Ecto neural progenitor cell (in vitro differentiated cells): ENCODE measurements around the gene CADPS2.
"Not testable (repeated sequence)": the region's sequence is repeated elsewhere in the genome, so short reads cannot be mapped to it uniquely, and the experiment has no call there.

ENCODE experiments used
- DNase-seq: peaks from one replicate; pipeline ENCODE4 v3.0.0-alpha.2; 2018; ENCODE audit warnings: low spot score

The CADPS2 gene

DNA sequence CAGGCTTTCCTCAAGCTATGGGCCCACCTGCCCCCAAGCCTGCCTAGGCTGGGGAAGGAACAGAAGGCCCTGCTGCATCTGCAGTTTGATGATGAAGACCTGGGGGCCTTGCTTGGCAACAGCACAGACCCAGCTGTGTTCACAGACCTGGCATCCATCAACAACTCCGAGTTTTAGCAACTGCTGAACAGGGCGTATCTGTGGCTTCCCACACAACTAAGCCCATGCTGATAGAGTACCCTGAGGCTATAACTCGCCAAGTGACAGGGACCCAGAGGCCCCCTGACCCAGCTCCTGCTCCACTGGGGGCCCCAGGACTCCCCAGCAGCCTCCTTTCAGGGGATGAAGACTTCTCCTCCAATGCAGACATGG is 36.3 kb downstream of the CADPS2 start:
- no peak for DNase-seq

DNA sequence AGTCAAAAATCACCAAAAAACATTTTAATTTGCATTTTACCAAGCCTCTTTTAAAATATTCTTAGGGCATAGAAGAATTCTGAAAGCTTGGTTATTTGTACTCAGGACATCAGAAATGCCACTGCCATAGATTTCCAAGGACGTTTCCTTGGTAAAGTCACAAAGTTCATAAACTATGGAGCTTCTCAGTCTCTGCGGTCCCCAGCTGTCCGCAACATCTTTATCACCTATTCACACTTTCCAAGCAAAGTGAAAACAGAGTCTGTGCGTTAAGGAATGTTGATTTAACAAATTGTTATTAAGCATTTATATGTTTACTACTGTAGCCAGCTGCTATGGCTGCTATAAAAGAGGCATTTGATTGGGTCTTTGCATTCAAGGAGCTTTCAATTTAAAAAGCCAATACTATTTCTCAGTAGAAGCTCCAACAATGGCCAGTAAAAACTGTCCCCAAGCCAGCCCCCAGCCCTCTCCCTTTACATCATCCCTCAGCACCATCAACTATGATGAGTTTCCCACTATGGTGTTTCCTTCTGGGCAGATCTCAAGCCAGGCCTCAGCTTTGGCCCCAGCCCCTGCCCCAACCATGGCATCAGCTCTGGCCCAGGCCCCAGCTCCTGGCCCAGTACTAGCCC is 36.8 kb downstream of the CADPS2 start:
- DNase-seq = no peak

DNA sequence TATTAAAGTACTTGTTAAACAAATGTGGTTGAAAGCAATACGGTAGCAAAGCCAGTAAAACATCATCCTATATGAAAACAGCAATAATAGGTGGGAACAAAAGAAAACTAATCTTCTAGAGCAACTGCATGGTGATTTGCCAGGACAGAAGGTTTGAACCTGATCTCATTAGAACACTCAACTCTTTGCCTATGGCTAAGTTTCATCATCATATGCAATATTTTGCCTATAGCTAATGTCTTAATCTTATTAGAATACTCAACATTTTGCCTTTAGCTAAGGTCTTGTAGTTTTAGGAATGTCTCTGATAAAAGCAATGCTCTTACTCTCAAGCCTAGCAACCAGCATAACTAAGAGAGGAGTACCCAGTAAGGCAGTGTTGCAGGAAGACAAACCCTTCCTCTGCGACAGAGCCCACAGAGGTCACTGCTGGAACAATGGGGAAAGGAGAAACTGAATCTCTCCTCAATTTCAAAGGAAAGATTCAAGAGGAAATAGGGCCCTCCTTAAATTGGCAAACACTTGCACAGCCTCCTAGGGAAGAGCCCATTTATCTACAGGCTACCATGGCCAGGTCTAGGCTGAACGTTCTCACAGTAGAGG is 38.3 kb downstream of the CADPS2 start:
- no peak for DNase-seq

DNA sequence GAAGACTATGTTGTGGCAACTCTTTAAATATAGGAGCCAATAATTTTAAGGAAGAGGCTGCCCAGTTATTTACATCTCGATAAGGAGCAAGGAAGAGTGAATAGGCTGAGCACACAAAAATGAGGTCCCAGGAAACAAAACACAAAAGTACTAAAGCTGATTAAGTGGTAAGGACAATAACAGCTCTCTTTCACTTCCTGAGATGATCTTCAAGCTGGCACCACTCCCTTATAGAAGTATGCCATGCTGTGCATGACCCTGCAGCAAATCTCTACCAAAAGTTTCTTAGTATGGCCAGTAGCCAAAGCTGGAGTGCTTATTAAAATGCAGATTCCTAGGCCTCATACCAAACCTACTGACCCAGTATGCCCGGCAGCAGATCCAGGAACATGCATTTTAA is 39.7 kb downstream of the CADPS2 start:
- DNase-seq = no peak

DNA sequence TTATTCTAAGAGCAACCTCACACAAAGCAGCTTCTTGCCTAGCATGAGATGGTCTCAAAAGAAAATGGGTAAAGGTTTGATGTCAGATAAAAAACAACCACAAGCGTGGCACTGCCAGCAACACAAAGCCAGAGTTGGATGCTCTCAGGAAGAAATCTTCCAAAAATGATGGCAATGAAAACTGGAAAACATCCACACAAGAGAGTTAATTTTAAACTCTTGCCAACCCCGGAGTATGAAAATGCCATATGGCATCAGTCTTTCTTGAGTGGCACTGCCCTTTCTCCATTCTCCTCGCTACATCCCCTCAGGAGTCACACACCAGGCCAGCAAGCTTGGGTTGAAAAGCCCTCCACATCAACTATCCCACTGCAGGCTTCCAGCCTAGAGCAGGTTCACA is 41.0 kb downstream of the CADPS2 start:
- DNase-seq = no peak

GRCh38 chr7:122844191-122844988 is 41.9 kb downstream of the CADPS2 start:
- DNase-seq = no peak

- DNase-seq = no peak
Measured at GRCh38 chr7:122842971-122843370, 43.3 kb downstream of the CADPS2 start.

DNA sequence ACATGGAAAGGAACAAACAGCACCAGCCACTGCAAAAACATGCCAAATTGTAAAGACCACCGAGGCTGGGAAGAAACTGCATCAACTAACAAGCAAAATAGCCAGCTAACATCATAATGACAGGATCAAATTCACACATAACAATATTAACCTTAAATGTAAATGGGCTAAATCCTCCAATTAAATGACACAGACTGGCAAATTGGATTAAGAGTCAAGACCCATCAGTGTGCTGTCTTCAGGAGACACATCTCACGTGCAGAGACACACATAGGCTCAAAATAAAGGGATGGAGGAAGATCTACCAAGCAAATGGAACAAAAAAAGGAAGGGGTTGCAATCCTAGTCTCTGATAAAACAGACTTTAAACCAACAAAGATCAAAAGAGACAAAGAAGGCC is 50.0 kb downstream of the CADPS2 start:
- DNase-seq = not testable (repeated sequence)

GRCh38 chr7:122834571-122834942 is 51.7 kb downstream of the CADPS2 start:
- DNase-seq = peak; percentile 58

GRCh38 chr7:122833888-122834570 is 52.2 kb downstream of the CADPS2 start:
- DNase-seq = no peak

- DNase-seq = no peak
Measured at GRCh38 chr7:122831436-122831835, 54.8 kb downstream of the CADPS2 start.

DNA sequence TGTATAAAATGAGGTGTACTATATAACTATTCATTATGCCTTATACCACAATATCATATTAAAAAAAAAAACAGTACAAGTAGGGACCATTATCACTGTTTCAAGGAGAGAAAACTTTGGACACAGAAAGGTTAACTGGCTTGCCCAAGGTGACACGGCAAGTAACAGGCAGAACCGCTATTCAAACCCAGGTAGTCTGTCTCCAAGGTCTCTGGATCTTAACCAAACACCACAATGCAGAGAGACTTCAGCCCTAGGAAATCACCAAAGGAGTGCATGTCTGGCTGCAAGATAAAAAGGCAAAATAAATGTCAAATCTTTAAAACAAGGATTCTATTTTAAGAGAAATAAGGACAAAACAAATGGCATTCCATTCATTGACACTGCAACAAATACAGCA is 56.3 kb downstream of the CADPS2 start:
- DNase-seq = no peak

- no peak for DNase-seq
Measured at GRCh38 chr7:122827763-122828162, 58.5 kb downstream of the CADPS2 start.

GRCh38 chr7:122813845-122814244 is 72.4 kb downstream of the CADPS2 start:
- DNase-seq = no peak

DNA sequence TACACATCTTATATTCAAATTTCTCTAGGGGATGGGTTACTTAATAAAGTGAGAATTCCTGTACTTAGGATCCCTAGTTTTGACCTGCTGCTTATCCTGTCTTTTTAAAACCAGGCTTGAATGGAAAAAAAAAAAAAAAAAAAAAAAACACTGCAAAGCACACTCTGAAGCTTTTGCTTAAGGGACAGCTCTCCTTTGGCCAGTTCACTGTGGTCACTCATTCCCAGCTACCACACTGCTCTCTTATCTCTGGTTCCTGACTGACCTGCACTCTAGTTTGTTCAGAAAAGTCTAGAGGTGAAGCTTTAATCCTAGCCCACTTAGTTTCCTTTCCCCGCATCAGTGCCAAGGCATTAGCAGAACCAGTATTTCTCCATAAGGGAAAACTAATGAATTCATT is 82.4 kb downstream of the CADPS2 start:
- no peak for DNase-seq

DNA sequence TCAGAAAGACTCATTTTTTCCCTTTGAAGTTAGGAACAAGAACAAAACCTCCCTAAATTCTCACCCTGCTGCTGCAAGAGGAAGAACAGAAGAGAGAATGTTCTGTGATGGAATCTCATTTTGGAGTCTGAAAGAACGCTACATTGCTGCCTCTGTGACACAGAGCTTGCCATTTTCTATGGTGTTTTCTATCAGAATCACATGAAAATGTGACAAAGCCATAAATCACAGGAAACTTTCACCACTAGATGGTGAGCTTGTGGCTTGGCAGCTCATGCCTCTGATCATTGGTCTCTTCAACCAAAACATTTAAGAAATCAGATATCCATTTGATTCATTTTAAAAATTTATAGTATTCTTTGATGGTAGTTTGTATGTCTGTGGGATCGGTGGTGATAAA is 82.9 kb downstream of the CADPS2 start:
- no peak for DNase-seq

DNA sequence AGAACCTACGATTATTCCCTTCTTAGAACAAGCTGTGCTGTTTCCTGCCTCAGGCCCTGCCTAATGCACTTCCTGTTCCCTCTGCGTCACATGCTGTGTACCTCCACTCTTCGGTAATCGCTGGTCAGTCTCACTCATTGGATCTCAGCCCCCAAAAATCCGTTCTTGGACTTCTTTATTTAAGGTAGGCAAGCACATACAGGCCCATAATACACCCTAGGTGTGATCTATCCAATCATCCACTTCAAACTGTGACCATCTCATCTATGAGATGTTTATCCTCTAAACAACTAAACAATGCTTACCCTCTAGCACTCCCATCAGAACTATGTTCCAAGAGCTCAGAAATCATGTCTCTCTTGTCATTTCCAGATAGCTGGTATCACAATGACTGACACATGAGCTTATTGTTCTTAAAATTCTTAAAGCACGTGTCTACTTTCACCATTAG is 83.9 kb downstream of the CADPS2 start:
- DNase-seq = no peak

- no peak for DNase-seq
Measured at GRCh38 chr7:122791959-122792545, 94.2 kb downstream of the CADPS2 start.

DNA sequence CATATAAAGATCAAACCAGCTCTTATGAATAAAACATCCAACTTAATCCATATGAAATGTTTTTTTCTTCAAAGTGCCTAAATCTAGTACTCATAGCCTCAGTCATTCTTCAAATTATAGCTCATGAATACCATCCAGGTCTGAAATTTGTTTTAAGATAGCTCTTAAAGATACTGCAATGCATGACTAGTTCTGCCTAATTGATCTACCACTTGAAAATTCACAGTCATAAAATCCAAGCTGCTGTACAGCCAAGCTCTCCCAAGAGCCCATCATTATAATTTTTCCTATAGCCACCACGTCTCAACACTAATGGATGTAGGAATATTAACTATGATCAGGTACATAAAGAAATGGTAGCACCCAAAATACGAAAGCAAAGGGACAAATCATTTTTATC is 95.7 kb downstream of the CADPS2 start:
- DNase-seq = no peak

DNA sequence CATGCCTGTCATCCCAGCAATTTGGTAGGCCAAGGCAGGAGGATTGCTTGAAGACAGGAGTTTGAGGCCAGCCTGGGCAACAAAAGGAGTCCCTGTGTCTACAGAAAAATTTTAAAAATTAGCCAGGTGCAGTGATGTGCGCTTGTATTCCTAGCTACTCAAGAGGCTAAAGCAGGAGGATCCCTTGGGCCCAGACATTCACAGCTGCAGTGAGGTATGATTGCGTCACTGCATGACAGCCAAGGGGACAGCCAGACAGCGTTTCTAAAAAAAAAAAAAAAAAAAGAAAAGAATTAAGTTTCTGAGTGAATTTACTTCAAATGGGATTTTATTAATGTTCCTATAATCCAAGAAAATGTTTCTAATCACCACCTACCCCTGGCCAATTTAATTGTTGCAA is 96.1 kb downstream of the CADPS2 start:
- no peak for DNase-seq

- DNase-seq = no peak
Measured at GRCh38 chr7:122789156-122789555, 97.1 kb downstream of the CADPS2 start.

- no peak for DNase-seq
Measured at GRCh38 chr7:122770686-122771335, 115.4 kb downstream of the CADPS2 start.
